NCI-H2196 treated with DMSO at 0.1 percent for 48 hours (cell line): ENCODE results near the gene SLC38A11.
"Not testable (repeated sequence)": the region's sequence is repeated elsewhere in the genome, so short reads cannot be mapped to it uniquely, and the experiment has no call there.

Experiments used
- DNase-seq: peaks from one replicate; lab custom pipeline; 2025; ENCODE audit not compliant: unreplicated experiment; lab: John Stamatoyannopoulos, UW

The SLC38A11 gene

GRCh38 chr2:164954954-164955701 lies at the start of gene SLC38A11:
SLC38A11 (minus strand) TSS chr2:164955525; CDS start chr2:164955247, 278 bp downstream.
- DNase-seq: no peak

GRCh38 chr2:165003443-165004130 lies 48.3 kb upstream of the SLC38A11 start:
- DNase-seq: peak; percentile 62

GRCh38 chr2:165002638-165003037 lies 47.3 kb upstream of the SLC38A11 start:
- no peak for DNase-seq

GRCh38 chr2:164994664-164995299 lies 39.5 kb upstream of the SLC38A11 start:
- not testable (repeated sequence) for DNase-seq

DNA sequence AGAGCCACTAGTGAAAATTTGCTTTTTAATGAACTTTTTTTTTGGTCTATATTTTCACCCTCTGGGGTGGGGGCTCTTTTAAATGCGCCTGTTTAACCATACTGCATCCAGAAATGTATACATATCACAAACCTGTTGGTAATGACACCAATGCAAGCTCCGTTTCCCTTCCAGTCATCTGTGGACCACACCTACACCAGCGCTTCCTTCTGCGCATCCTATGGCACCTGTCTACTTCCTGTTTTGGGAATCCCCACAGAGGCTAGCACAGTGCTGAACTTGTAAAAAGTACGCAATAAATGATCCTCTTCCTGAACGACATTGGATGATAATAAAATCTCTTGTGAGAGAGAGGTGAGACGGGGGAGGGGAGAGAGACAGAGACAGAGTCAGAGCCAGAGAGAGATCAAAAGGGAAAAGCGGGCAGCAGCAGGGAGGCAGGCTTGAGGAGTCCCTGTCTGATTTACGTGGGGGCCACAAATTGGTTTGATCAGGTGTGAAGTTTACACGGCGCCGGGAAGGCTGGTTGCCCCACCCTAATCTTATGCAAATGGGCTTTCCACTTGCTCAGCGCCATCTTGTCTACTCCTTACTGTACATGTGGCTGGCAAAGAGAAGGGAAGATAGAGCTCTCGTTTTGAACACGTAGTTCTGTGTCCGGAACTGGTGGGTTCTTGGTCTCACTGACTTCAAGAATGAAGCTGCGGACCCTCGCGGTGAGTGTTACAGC lies 38.1 kb upstream of the SLC38A11 start:
- DNase-seq: no peak

GRCh38 chr2:164992818-164993217 lies 37.5 kb upstream of the SLC38A11 start:
- DNase-seq: peak; percentile 89

DNA sequence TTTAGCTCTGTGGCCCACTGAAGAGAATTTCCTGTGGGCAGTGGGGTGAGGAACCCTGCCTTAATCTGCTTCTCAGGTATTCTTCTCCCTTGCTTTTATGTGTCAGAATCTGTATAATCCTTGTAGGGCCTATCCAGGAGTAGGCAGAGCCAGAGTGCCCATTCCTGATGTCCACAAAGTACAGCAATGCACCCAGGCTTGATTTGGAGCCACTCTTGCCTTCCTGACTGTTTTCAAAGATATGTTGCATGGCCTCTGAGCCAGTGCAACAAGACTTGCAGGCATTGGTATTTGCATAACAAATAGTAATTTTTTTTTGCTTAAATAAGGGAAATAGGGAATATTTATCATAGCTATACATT lies 36.7 kb upstream of the SLC38A11 start:
- not testable (repeated sequence) for DNase-seq

DNA sequence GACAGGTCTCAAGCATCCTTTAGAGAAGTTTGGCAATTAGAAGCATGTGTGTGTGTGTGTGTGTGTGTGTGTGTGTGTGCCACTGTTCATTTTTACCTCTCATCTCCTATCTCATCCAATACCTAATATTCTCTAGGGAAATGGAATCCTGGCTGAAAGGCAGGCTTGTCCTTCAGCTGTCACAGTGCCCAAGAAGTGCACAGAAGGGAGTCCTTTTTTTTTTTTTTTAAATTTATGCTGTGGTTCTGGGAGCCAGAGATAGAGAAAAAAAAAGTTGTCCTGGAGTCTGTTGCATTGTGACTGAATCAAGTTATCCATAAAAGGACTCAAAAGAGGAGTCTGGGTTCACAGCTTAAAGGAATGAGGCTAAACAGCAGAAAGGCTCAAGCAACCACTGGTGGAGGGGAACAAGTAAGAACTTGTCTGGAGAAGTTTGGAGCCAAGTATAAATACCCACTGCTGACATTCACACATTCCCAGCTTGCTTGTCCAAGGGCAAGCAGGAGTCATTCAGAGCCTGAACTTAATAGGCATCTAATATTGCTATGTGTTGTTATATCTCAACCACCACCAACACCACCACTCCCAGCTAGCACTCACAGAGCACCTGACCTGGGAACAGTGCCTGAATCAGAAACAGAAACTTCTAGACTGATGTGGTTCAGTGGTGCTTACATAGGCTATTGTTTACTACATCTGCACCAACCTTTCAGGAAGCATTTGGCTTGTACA lies 36.2 kb upstream of the SLC38A11 start:
- DNase-seq: not testable (repeated sequence)

GRCh38 chr2:164990953-164991352 lies 35.6 kb upstream of the SLC38A11 start:
- DNase-seq: not testable (repeated sequence)

- DNase-seq: not testable (repeated sequence)
Measured at GRCh38 chr2:164988805-164989204, 33.5 kb upstream of the SLC38A11 start.

- not testable (repeated sequence) for DNase-seq
Measured at GRCh38 chr2:164986027-164986426, 30.7 kb upstream of the SLC38A11 start.

DNA sequence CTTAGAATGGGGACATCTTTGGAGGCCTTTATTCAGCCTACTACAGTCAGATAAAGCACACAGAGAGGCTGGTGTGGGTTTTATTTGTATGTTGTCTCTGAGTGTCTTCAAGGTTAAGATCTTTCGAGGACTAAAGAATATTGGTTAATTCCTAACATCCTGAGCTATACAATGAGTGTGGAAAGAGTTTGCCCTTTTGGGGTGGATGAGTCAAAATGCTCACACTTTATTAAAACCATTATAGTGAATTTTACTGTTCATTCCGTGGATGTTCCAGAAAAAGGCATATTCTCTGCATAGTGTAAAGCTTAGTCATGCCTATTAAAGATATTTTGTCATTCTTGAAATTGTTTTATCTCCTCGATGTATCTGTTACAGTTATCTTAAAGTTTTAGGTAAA lies 29.1 kb upstream of the SLC38A11 start:
- no peak for DNase-seq

- DNase-seq: no peak
Measured at GRCh38 chr2:164981217-164981990, 26.1 kb upstream of the SLC38A11 start.

DNA sequence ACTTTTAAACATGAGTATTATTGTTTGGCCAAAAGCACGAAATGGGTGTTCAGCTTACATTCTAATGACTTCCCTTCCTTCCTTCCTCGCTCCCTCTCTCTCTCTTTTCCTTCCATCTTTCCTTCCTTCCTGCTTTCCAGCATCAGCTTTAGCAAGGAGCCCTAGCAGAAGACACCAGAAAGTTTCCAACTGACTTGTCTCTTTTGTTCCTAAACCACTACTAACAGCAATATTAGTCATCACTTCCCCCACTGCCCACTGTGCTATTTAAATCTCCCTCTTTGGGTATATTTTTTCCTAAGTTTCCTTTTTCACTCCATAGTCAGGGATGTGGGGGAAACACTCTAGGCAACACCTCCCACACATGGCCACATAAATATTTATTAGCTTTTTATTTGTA lies 25.4 kb upstream of the SLC38A11 start:
- not testable (repeated sequence) for DNase-seq

GRCh38 chr2:164979113-164979512 lies 23.8 kb upstream of the SLC38A11 start:
- DNase-seq: no peak

DNA sequence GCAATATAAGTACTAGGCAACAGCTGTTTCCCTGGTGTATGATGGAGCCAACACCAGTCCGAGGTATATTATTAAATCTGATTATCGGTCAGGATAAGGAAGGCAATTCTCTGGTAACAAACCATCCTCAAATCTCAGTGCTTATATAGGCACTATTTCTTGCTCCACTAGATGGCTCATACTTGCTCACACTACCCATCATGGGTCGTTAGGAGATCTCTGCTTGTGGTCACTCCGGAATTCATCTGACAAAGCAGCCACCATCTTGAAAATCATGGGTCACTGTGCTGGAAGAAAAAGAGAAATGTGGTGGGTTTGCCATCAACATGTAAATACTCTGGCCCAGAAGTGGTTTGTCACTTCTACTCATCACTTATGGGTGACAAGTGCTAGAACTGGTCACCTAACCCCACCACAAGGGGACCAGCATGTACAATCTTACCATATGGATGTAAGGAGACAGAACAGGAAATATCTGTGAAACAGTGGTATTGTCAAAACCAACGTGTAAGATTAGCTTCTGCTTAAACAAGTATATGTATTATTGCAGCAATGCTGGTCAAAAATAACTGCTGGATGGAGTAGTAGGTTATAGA lies 21.6 kb upstream of the SLC38A11 start:
- not testable (repeated sequence) for DNase-seq

- DNase-seq: no peak
Measured at GRCh38 chr2:164976301-164976700, 21.0 kb upstream of the SLC38A11 start.

GRCh38 chr2:164975891-164976290 lies 20.6 kb upstream of the SLC38A11 start:
- no peak for DNase-seq

- no peak for DNase-seq
Measured at GRCh38 chr2:164974221-164974620, 18.9 kb upstream of the SLC38A11 start.
